Measurements from ENCODE around the gene DIP2B.
"Not testable (repeated sequence)": the region's sequence is repeated elsewhere in the genome, so short reads cannot be mapped to it uniquely, and the experiment has no call there.

Gene DIP2B

DNA sequence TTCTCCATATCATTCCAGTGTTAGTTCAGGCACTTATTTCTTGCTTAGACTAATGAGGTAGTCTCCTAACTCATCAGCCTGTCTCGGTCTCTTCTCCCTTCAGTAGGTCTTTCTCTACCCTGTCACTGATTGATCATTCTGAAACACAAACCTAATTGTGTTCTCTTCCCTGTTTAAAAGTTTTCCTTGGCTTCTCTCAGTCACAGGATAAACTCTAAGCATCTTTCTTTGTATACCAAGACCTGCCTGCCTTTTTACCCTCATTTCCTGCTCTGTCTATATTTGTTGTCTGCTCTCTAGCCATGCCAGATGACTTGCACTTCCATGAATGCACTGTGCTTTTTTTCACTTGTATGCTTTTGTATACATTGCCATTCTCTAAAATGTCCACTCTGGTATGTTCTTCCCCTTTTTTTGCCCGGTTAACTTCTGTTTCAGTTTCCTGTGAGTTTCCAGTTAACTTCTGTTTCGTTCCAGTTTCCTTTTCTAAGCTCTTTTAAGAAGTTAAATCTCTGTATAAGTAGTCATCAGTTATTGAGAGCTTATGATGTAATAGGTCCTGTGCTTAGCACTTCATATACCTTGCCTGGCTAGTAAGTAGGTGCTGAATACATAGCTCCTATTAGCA lies 12.8 kb downstream of the DIP2B start:
- DNase-seq: no peak
- intact Hi-C loops (cut with DNase I): loop anchor here (10.0 kb wide), 1 partner anchor 47 kb away; no protein-coding TSS in a partner anchor

DNA sequence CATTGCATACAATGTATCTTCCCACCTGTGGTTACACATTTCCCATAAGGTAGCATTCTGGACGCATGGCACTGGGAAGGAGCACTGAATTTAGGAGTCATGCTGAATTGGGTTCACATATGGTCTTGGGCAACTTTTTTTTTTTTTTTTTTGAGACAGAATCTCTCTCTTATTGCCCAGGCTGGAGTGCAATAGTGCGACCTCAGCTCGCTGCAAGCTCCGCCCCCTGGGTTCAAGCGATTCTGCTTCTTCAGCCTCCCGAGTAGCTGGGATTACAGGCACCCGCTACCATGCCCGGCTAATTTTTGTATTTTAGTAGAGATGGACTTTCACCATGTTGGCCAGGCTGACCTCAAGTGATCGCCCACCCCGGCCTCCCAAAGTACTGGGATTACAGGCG lies 13.3 kb downstream of the DIP2B start:
- intact Hi-C loops (cut with DNase I): loop anchor here (10.0 kb wide), 1 partner anchor 47 kb away; no protein-coding TSS in a partner anchor
- no peak for DNase-seq

DNA sequence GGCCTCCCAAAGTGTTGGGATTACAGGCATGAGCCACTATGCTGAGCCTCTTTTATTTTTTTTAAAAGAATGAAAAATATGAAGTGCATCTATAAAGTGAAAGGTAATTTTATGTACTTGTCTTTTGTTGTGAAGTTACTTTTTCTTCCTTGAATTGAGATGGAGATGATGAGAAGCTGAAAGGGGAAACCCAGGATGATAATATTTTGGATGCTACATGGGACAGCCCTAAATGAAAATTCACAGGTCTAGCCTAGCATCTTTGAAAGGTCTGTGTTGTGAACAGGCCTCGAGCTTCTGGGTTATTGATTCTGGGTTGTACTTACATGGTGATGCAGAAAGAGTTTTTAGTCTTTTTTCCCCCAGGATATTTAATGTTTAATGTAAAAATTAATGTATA lies 14.6 kb downstream of the DIP2B start:
- intact Hi-C loops (cut with DNase I): loop anchor here (10.0 kb wide), 1 partner anchor 45 kb away; no protein-coding TSS in a partner anchor

DNA sequence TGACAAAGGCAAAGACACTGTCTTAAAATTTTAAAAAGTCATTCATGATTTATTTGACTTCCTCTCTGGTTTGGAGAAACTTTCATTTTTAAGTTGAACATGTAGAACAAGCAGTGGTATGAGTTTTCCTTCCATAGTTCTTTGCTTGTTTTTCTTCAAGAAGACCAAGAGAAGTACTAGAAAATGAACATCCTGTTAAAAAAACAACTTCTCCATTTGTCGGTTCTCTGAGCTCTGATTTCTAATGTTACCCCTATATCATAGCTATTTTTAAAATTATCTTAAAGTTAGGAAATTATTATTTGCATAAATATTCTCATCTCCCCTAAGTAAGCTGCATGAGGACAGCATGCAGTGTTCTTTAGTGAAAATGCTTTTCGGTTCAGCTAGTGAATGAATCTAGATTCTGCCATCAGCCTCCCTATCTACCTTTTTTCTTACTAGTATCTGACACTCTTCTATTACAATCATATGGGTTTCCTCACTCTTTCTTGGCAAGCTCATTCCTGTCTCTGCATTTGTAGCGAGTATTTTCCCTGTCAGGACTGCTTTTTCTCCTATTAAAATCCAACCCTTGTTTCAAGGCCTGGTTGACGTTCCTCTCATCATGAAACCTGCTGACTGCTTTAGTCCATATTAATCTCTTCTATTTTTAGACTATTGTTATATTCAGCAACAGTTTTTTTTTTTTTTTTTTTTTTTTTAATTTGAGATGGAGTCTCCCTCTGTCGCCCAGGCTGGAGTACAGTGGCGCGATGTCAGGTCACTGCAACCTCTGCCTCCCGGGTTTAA lies 15.8 kb downstream of the DIP2B start:
- no peak for DNase-seq
- intact Hi-C loops (cut with DNase I): no loop called here

More for the DNA sequence above, 14.6 kb downstream of the DIP2B start:
- DNase-seq: no peak

DNA sequence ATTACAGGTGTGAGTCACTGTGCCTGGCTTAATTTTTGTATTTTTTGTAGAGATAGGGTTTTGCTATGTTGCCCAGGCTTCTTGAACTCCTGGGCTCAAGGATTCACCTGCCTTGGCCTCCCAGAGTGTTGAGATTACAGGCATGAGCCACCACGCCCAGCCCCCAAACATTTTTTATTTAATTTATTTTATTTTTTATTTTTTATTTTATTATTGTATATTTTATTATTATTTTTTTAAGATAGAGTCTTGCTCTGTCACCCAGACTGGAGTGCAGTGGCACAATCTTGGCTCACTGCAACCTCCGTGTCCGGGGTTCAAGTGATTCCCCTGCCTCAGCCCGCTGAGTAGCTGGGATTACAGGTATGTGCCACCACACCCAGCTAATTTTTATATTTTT lies 17.0 kb downstream of the DIP2B start:
- DNase-seq: not testable (repeated sequence)

DNA sequence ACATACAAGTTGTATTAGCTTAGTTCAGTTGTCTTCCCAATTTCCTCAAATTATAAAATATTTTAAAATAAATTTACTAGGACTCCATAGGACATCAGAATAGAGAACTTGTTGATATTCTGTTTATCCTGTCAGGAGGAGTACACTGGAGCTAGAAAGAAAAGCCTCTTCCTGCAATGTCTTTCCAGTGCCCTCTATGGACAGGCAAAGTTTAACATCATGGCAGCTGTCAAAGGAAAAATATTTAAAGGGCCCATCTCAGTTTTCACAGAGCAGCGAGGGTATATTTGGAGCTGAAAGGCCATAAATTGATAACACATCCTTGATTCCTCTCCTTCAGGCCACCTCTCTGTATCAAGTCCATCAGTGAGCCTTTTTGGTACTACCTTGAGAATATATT lies 19.0 kb downstream of the DIP2B start:
- intact Hi-C loops (cut with DNase I): no loop called here
- DNase-seq: no peak

More for the DNA sequence above, 17.0 kb downstream of the DIP2B start:
- intact Hi-C loops (cut with DNase I): not testable (repeated sequence)

DNA sequence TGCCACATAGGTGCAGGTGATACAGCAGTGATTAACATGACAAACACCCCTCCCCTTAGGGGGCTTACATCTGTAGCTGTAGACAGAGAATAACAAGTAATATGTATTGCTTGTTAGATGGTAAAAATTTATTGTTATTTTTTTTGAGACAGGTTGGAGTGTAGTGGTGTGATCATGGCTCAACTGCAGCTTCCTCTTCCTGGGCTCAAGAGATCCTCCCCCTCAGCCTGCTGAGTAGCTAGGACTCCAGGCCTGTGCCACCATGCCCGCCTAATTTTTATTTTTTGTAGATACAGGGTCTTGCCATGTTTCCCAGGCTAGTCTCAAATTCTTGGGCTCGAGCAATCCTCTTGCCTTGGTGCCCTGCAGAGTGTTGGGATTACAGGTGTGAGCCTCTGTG lies 19.8 kb downstream of the DIP2B start:
- intact Hi-C loops (cut with DNase I): no loop called here
- no peak for DNase-seq

DNA sequence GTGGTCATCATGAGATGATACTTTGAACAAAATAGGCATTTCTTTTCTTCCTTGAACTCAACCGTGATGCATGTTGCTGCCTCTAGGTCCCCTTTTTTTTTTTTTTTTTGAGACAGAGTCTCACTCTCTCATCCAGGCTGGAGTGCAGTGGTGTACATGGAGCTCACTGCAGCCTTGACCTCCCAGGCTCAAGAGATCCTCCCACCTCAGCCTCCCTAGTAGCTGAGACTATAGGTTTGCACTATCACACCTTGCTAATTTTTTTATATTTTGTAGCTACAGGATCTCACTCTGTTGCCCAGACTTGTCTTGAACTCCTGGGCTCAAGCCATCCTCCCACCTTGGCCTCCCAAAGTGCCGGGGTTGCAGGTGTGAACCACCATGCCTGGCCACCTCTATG lies 20.6 kb downstream of the DIP2B start:
- intact Hi-C loops (cut with DNase I): no loop called here
- DNase-seq: no peak

DNA sequence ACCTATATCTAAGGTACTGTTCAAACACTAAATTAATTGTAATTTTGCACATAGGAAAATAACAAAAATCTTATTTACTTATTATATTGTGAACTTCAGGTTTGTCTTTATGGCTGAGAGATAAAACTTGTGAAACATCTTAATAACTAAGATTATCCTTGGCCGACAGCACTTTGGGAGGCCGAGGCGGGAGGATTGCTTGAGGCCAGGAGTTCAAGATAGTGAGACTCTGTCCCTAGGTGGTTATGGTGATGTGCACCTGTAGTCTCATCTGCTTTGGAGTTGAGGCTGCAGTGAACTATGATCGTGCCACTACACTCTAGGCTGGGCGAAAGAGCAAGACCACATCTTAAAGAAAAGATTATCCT lies 22.6 kb downstream of the DIP2B start:
- no peak for DNase-seq
- intact Hi-C loops (cut with DNase I): no loop called here

DNA sequence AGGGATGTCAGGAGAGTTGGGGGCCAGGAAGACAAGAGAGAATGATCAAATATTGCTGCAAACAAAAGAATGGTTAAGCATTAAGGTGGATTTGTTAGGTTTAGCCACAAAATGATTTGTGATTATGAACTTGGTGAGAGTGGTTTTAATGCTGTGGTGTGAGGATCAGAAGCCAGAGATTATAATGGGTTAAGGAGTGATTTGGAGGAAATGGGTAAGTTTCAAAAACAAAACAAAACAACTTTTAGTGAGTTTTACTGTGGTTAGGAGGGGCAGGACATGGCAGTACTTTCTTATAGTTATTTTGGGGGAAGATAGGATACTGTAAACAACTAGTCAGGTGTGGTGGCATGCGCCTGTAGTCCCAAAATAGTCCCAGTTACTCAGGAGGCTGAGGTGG lies 24.0 kb downstream of the DIP2B start:
- intact Hi-C loops (cut with DNase I): no loop called here

DNA sequence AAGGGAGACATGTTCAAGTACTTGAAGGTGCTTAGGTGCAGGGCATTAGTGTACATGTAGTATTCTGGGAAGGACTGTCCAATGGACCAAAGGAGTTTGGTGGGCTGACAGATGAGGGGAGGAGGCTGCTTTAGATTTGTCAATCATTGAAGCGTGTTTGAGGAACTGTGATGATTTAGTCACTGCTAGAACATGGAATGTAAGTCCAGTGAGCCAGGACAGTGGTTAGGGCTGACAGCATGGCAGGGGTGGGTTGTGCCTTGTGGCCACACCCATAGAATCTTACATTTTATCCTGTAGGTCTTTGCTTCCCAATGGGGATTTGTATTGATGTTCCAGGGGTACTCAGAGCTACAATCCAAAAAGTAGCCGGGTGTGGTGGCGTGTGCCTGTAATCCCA lies 24.6 kb downstream of the DIP2B start:
- intact Hi-C loops (cut with DNase I): no loop called here

More for the DNA sequence above, 24.0 kb downstream of the DIP2B start:
- no peak for DNase-seq

DNA sequence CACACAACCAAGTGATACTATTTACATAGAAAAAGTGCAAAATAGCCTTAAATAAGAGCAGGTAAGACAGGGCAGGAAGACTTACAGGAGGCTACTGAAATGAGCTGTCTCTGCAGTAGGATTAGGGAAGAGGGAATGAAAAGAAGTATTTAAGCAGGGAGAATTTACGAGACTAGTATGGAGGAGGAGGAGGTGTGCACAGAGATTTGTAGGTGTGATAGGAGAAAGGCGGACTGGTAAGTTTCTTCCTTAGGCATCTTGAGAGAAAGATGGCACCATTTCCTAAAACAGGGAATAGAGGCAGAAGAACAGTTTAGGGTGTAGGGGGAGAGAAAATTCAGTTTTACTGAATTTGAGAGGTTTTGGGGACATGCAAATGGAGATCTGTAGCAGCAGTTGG lies 25.7 kb downstream of the DIP2B start:
- intact Hi-C loops (cut with DNase I): loop anchor here (5.0 kb wide), 1 partner anchor 37 kb away; no protein-coding TSS in a partner anchor

More for the DNA sequence above, 24.6 kb downstream of the DIP2B start:
- DNase-seq: no peak

DNA sequence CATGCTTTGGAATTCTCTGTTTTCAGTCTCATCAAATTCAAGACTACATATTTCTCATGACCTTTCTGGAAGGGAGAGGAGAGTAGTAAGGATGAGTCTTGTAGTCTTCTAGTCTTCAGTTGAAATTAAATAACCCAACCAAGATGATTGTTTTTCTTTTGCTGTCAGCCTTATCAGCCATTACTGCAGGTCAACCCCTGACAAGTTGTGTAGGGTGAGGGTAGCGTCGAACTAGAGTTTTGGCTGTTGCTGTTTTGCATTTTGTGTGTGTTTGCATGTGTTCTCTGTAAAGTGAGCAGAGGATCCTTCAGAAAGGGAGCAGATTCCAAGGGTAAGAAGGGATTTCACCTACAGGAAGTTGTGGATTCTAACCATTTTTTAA lies 28.4 kb downstream of the DIP2B start:
- no peak for DNase-seq
- intact Hi-C loops (cut with DNase I): loop anchor here (5.0 kb wide), 1 partner anchor 34 kb away; no protein-coding TSS in a partner anchor

More for the DNA sequence above, 25.7 kb downstream of the DIP2B start:
- DNase-seq: no peak

DNA sequence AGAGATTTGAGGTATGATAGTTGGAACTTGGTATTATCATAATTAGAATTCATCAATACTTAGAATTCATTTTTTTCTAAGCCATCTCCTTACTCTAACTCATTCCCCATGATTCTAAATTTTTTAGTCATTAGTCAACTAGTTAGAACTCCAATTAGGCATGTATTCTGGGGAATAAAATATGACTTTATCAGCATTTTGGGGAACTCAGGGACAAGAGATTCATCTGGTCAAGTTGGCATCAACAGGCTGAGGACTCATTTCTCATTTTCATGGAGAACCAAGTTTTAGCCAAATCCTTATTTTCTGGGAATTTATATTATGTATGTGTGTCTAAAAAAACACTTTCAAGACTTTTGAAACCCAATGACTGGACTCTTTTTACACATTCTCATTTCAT lies 29.2 kb downstream of the DIP2B start:
- DNase-seq: no peak
- intact Hi-C loops (cut with DNase I): loop anchor here (5.0 kb wide), 1 partner anchor 33 kb away; no protein-coding TSS in a partner anchor

DNA sequence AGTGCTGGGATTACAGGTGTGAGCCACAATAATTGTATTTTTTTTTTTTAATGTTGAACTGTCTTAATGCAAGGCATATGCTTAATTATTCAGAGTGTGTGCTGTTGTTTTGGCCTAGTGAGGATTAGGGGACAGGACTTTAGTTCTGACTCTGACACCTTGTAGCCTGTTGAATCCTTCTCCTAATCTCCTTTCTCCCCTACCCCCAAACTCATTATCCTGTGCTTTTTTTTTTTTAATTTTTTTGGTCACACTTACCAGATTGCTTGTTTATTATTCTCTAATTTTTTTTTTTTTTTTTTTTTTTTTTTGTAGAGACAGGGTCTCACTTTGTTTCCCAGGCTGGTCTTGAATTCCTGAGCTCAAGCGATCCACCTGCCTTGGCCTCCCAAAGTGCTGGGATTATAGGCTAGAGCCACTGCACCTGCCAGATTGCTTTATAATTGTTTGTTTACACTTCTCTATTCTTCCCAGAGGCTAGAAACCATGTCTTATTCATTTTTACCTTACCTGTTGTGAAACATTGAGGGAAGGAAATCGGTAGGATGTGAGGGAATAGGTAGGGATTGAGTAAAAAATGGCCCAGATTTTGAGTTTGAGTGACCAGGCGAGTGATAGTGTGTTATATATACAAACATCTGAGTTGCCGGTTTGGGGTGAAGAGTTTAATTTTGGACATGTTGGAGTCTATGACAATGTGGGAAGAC lies 32.2 kb downstream of the DIP2B start:
- DNase-seq: no peak
- intact Hi-C loops (cut with DNase I): no loop called here

DNA sequence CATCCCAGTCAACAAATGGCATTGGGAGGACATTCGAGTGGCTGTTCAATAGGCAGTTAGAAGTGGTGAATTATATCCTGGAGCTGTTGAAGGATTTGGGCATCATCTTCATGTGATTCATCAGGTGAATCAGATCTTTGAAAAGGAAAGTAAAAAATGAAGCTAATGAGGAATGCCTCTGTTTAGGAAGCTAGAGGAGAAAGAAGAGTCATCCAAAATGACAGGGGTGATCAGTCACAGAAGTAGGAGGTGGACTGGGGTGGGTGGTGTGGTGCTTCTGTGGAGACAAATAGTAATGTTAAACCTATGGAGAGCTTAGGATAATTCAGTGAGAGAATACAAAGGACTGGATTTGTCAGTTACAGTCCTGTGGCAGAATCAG lies 32.7 kb downstream of the DIP2B start:
- intact Hi-C loops (cut with DNase I): no loop called here
- DNase-seq: peak in 6 of 42 donors; percentile 14 to 63 (median 34)

DNA sequence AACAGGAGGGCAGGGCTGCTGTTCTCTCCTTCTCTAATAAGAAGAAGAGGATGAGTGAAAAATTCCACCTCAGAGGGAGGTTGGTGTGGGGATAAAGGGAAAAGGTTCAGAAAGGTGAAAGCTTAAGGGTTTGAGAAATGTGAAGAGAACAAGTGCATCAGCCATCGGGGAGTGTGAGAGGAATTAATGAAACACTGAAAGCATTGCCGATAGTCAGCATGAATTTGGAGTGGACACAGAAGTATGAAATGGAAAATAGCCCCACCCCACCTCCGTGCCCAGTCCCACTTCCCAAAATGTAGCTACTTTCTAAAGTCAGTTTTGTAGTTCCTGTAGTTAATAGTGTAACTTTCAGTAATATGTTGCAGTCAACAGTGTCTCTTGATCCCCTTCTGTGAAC lies 33.4 kb downstream of the DIP2B start:
- DNase-seq: no peak
- intact Hi-C loops (cut with DNase I): no loop called here

DNA sequence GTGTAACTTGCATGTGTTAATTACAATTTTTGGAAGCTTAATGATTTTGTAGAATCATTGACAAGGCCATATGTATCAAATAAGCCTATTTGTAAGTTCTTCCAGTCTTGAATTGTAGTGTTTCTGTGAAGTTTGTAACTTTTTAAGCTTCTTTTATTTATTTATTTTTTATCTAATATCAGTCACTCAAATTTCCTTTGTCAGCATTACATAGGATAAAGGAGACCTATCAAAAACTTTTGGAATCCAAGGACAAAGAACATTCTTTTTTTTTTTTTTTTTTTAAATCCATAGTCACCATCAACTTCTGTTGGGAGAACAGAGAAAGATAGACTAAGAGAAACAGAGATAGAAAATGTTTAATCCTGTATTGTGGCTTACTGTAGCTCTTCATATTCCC lies 36.4 kb downstream of the DIP2B start:
- intact Hi-C loops (cut with DNase I): no loop called here
- DNase-seq: no peak

DNA sequence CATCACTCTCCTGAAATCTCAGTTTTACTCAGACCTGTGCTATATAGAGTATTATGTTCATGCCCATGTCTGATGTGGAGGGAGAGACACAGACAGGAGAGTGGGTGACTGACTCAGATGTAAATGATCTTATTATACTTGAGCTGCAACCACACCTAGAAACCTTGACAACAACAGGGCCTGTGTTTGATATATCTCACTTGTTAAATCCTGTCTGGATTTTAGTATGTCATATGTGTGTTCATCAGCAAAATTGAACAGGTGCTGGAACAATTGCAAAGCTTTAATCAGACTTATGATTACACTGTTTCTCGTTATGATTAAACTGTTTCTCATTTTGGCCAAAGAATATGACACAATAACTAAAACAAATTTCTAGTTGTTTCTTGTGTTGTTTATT lies 37.7 kb downstream of the DIP2B start:
- intact Hi-C loops (cut with DNase I): no loop called here
- peak in 5 of 42 donors; percentile 24 to 64 (median 43) for DNase-seq

DNA sequence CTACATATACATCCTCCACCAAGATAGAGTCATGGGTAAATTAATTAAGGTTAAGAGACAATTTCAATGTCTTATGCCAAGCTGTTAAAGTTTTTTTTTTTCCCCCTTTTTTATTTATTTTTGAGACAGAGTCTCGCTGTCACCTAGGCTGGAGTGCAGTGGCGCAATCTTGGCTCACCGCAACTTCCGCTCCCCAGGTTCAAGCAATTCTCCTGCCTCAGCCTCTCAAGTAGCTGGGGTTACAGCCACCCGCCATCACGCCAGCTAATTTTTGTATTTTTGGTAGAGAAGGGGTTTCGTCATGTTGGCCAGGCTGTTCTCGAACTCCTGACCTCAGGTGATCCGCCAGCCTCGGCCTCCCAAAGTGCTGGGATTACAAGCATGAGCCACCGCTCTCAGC lies 38.4 kb downstream of the DIP2B start:
- DNase-seq: not testable (repeated sequence)

More for the DNA sequence above, 38.4 kb downstream of the DIP2B start:
- intact Hi-C loops (cut with DNase I): not testable (repeated sequence)

All from head of caudate nucleus (tissue), 42 donors.